ENCODE measurements around the gene PLXDC1.
"Not testable (repeated sequence)": the region's sequence is repeated elsewhere in the genome, so short reads cannot be mapped to it uniquely, and the experiment has no call there.

Gene PLXDC1

DNA sequence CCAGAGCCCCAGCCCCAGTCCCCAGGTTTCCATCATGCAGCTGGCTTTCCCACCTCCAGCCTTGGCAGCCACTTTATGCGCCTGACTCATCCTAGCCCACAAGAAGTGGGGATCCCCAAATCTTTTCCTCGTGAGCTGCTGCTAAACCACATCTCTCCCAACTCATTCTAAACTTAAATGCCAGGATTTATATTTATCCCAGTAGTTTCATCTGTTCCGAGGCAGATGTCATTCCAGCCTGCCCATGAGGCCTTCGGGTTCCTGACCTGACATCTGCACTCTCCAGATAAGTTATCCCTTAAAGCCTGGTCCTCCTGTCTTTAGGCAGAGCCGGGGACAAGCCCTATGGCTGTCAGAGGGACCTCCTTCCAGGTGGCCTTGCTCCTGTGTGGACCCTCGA is 16.6 kb downstream of the PLXDC1 start:
- no peak for DNase-seq (ENCODE audit: low spot score)
- no peak for TF ChIP-seq CTCF (IDR thresholded peaks at IDR 0.05; ENCODE audit: extremely low read depth, missing control alignments)

DNA sequence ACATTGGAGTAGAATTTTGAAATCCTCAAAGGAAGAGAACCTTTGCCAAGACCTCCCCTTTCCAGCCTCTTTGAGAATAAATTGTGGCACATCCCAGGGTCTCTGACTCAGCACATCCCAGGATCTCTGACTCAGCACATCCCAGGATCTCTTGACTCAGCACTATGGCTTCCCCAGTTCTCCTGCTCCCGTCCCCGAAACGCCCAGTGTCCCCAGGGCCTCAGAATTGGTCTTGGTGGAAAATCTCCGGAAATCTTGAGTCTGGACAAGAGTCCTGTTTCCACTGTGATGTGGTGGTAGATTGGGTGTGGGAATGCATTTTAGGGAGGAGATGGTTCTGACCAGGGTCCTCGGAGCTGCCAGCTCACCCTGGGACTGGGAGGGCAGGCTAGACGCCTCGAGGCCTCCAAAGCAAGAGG is 19.2 kb downstream of the PLXDC1 start:
- DNase-seq (ENCODE audit: low spot score): no peak

DNA sequence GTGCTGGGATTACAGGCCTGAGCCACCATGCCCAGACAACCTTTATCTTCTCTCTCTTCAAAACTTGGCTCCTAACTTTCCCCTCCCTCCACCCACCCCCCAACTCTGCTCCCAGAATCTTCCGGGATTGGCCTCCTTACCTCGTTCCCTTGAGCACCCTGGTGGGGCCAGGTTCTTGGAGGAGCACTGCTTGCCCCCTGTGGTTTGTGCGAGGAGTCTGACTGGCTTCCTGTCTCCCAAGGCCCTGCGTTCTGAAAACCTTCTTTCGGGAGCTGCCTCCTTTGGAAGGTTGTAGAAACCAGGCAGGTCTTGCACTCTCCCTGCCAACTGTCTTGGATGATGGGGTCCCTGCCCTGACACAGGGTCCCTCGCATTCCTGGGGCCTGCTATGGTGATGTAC is 19.8 kb downstream of the PLXDC1 start:
- no peak for TF ChIP-seq CTCF (IDR thresholded peaks at IDR 0.05; ENCODE audit: extremely low read depth, missing control alignments)
- DNase-seq (ENCODE audit: low spot score): no peak

More for the DNA sequence above, 19.2 kb downstream of the PLXDC1 start:
- no peak for TF ChIP-seq CTCF (IDR thresholded peaks at IDR 0.05; ENCODE audit: extremely low read depth, missing control alignments)

DNA sequence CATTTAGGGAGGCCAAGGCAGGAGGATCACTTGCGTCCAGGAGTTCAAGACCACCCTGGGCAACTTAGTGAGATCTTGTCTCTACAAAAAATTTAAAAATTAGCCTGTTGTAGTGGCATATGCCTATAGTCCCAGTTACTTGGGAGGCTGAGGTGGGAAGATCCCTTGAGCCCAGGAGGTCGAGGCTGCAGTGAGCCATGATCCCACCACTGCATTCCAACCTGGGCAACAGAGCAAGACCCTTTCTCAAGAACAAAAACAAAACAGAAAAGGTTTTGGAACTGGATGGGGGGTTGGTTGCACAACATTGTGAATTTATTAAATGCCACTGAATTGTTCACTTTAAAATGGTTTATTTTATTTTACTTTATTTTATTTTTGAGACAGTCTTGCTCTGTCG is 21.2 kb downstream of the PLXDC1 start:
- no peak for TF ChIP-seq CTCF (IDR thresholded peaks at IDR 0.05; ENCODE audit: extremely low read depth, missing control alignments)
- no peak for DNase-seq (ENCODE audit: low spot score)

GRCh38 chr17:39129544-39129943 is 21.9 kb downstream of the PLXDC1 start:
- DNase-seq (ENCODE audit: low spot score): not testable (repeated sequence)

GRCh38 chr17:39126436-39126835 is 25.0 kb downstream of the PLXDC1 start:
- DNase-seq (ENCODE audit: low spot score): no peak
- no peak for TF ChIP-seq CTCF (IDR thresholded peaks at IDR 0.05; ENCODE audit: extremely low read depth, missing control alignments)

DNA sequence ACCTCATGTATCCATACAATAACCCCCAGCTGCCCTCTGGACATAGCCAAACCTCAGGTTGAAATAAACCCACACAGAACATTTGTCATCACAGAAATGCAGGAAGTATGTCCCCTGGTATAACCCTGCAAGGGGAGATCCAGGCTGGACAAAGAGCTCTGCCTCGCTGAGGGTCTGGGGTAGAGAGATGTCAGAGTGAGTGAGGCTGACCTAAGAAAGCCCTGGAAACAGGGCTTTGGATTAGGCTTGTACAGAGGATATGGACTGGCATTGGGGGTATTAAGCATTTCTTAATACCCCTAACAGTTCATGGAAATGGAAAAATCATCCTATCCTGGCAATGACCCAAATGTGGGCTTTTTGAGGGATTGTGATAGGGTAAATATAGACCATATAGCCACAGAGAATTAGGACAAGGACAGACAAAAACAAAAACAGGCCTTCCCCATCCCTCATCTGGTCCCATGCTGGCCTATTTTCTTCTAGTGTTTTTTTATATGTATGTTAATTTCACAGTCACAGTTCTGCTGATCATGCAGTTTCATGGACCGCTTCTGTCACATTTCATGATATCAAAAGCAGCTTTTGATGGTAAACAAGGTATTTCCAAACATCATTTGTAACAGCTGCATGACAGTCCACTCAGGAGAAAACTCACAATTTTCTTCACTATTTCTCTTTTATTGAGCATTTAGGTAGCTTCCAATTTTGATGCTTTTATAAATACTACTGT is 26.1 kb downstream of the PLXDC1 start:
- TF ChIP-seq CTCF (IDR thresholded peaks at IDR 0.05; ENCODE audit: extremely low read depth, missing control alignments): no peak
- DNase-seq (ENCODE audit: low spot score): no peak

- TF ChIP-seq CTCF (IDR thresholded peaks at IDR 0.05; ENCODE audit: extremely low read depth, missing control alignments): no peak
- no peak for DNase-seq (ENCODE audit: low spot score)
Observed at GRCh38 chr17:39123627-39124026, 27.8 kb downstream of the PLXDC1 start.

Data from GM20000 (cell line).